Caco-2 (cell line): ENCODE results near the gene RFX2. TPM values are rescaled to one million over a fixed set of nuclear protein-coding genes. Genes with fewer than 3 reads are reported as not detected.

Experiments
- BruUV-seq: library from RNA; stranded (reverse); fragments of 400-500 nt; replicated peaks from 2 replicates; lab custom pipeline; 2021; lab: Mats Ljungman, UMichigan
- CTCF ChIA-PET: fragments of 300-600 bp; sonication (Branson Sonifier 250); formaldehyde crosslinking; loops from one replicate; lab custom pipeline; 2022; ENCODE audit warnings: antibody characterized with exemption; lab: Charles Lee
- POLR2A ChIA-PET: fragments of 300-600 bp; sonication (Branson Sonifier 250); formaldehyde crosslinking; loops from one replicate; lab custom pipeline; 2022; ENCODE audit warnings: antibody characterized with exemption; lab: Charles Lee
- DNase-seq, 2 experiments: peaks; one replicate each; pipeline versions ENCODE4 v3.0.0 to v3.0.0-alpha.2; 2020 to 2022
- H3K27me3 ChIP-seq: replicated peaks from 2 replicates; pipeline ENCODE4 v1.6.0; 2011; ENCODE audit warnings: low read length; ENCODE audit not compliant: control insufficient read depth, insufficient read depth
- H3K36me3 ChIP-seq: 2 replicates; pipeline ENCODE4 v1.5.1; 2011; ENCODE audit warnings: low read length; ENCODE audit not compliant: control insufficient read depth, insufficient read depth
- H3K4me1 ChIP-seq: fragments of 250-450 bp; sonication (Bioruptor Pico); 2 replicates; pipeline ENCODE4 v1.5.1; 2020; ENCODE audit warnings: mild to moderate bottlenecking
- H3K4me3 ChIP-seq: 2 replicates; pipeline ENCODE4 v1.5.1; 2011; ENCODE audit warnings: low read depth, mild to moderate bottlenecking, control low read depth, low read length
- H3K9me3 ChIP-seq: fragments of 250-450 bp; sonication (Bioruptor Pico); 2 replicates; pipeline ENCODE4 v1.5.1; 2020; ENCODE audit warnings: mild to moderate bottlenecking, moderate library complexity
- H3K27ac Mint-ChIP-seq: one replicate; pipeline ENCODE4 v1.8.0; 2022; ENCODE audit warnings: mixed read lengths; ENCODE audit not compliant: unreplicated experiment
- H3K27me3 Mint-ChIP-seq: one replicate; pipeline ENCODE4 v1.8.0; 2022; ENCODE audit warnings: mixed read lengths; ENCODE audit not compliant: insufficient read depth, unreplicated experiment
- H3K36me3 Mint-ChIP-seq: one replicate; pipeline ENCODE4 v1.8.0; 2022; ENCODE audit warnings: mild to moderate bottlenecking, mixed read lengths; ENCODE audit not compliant: insufficient read depth, unreplicated experiment
- H3K4me1 Mint-ChIP-seq: one replicate; pipeline ENCODE4 v1.8.0; 2022; ENCODE audit warnings: low read depth, mixed read lengths; ENCODE audit not compliant: unreplicated experiment
- H3K4me3 Mint-ChIP-seq: one replicate; pipeline ENCODE4 v1.8.0; 2022; ENCODE audit warnings: mild to moderate bottlenecking, moderate library complexity, mixed read lengths; ENCODE audit not compliant: unreplicated experiment
- H3K9me3 Mint-ChIP-seq: one replicate; pipeline ENCODE4 v1.8.0; 2022; ENCODE audit warnings: mixed read lengths; ENCODE audit not compliant: unreplicated experiment
- intact Hi-C: fragments of 100-400 bp; cut with micrococcal nuclease; formaldehyde crosslinking; loops from one replicate; pipeline ENCODE4 v1.10.0; 2022; ENCODE audit not compliant: unreplicated experiment
- total RNA-seq: library from RNA; stranded (reverse); gene quantifications from 2 replicates; pipeline ENCODE4 v1.2.3, GENCODE V29; 2022
- TF ChIP-seq, protein P1 (sequence below), 2 experiments: fragments of 200-600 bp in 1 of 2; IDR thresholded peaks; 1 replicate in 1 of 2; 2 replicates in 1 of 2; pipeline versions ENCODE4 v1.5.1 to v1.8.0; 2011 to 2022; ENCODE audit warnings: antibody characterized with exemption in 1 of 2, control low read depth in 1 of 2, inconsistent platforms in 1 of 2, low read depth in 1 of 2, low read length in 1 of 2, mild to moderate bottlenecking in 1 of 2, moderate library complexity in 1 of 2; ENCODE audit not compliant: insufficient read depth in 1 of 2, severe bottlenecking in 1 of 2, unreplicated experiment in 1 of 2

The RFX2 gene
- total RNA-seq, 1 experiment from 2014 or later = 9.3 TPM

DNA sequence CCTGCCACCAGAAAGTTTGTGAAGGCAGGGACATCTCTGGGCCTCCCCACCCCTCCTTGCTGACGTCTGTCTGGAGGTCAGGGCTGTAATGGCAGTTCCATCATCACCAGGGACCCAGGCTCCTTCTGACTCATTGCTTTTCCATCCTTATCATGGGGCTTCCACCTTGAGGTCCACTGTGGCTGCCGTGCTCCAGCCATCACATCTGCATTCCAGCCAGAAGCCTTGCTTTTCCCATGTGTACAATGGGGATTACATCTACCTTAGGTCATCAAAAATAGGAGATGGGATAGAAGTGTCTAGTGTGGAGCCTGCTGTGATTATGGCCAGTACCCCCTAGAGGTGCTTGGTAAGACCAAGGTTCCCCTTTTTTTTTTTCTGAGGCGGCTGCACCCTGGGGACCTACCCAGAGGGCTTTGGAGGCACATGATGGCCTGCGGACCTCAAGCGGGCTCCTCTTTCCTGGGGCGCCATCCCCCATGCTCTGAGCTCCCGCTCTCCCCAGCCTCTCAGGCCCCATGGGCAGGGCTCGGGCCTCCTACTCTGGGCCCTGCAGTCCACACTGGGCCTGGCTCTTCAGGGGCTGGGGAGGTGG lies 119.0 kb downstream of the RFX2 start:
- H3K36me3 Mint-ChIP-seq = no peaks in the 10 kb centered on the region
- peaks cover 15% of the 10 kb centered on the region for H3K4me1 Mint-ChIP-seq
- POLR2A ChIA-PET = no interaction called here
- H3K36me3 ChIP-seq = no peaks in the 10 kb centered on the region
- H3K9me3 Mint-ChIP-seq = no peaks in the 10 kb centered on the region
- no peak overlapping the region for H3K27ac Mint-ChIP-seq
- no peaks in the 10 kb centered on the region for H3K27me3 ChIP-seq
- no peak overlapping the region for H3K4me3 Mint-ChIP-seq
- no TSS peak for BruUV-seq
- CTCF ChIA-PET = no interaction called here
- DNase-seq = no peak
- H3K4me3 ChIP-seq = no peak overlapping the region
- no peaks in the 10 kb centered on the region for H3K9me3 ChIP-seq
- intact Hi-C loops = no loop called here
- peaks cover 13% of the 10 kb centered on the region for H3K4me1 ChIP-seq
- TF ChIP-seq, protein P1, sequence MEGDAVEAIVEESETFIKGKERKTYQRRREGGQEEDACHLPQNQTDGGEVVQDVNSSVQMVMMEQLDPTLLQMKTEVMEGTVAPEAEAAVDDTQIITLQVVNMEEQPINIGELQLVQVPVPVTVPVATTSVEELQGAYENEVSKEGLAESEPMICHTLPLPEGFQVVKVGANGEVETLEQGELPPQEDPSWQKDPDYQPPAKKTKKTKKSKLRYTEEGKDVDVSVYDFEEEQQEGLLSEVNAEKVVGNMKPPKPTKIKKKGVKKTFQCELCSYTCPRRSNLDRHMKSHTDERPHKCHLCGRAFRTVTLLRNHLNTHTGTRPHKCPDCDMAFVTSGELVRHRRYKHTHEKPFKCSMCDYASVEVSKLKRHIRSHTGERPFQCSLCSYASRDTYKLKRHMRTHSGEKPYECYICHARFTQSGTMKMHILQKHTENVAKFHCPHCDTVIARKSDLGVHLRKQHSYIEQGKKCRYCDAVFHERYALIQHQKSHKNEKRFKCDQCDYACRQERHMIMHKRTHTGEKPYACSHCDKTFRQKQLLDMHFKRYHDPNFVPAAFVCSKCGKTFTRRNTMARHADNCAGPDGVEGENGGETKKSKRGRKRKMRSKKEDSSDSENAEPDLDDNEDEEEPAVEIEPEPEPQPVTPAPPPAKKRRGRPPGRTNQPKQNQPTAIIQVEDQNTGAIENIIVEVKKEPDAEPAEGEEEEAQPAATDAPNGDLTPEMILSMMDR (IDR thresholded peaks at IDR 0.05; ENCODE audit: insufficient read depth in 1 of 2, low read depth in 1 of 2, low read length in 1 of 2, severe bottlenecking in 1 of 2, unreplicated experiment in 1 of 2) = no peak
- no peaks in the 10 kb centered on the region for H3K27me3 Mint-ChIP-seq

DNA sequence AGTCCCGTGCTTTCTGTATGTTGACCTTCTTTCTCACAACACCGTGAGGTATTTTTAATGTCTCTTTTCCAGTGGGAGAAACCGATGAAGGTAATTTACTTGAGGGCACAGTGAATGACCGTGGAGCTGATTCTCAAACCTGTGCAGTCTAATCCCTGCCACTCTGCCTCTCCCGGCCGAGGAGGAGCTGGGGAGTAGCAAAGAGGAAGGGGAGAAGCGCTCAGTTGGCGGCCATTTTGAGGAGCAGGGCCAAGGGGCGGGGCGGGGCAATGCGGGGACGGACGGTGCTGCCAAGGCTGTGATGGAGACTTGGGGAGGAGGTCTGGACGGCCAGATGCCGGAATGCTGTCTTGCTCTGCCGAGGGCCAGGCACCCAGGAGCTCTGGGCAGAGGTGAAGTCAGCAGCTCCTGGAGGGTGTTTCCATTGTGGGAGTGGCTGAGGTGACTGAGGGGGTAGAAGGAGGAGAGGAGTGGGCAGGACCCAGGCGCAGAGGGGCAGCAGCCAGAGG lies 120.0 kb downstream of the RFX2 start:
- H3K27ac Mint-ChIP-seq = no peak overlapping the region
- no peaks in the 10 kb centered on the region for H3K27me3 Mint-ChIP-seq
- TF ChIP-seq, protein P1 (IDR thresholded peaks at IDR 0.05; ENCODE audit: insufficient read depth in 1 of 2, low read depth in 1 of 2, low read length in 1 of 2, severe bottlenecking in 1 of 2, unreplicated experiment in 1 of 2) = no peak
- H3K9me3 ChIP-seq = no peaks in the 10 kb centered on the region
- no peaks in the 10 kb centered on the region for H3K9me3 Mint-ChIP-seq
- intact Hi-C loops = no loop called here
- no peaks in the 10 kb centered on the region for H3K36me3 ChIP-seq
- no TSS peak for BruUV-seq
- H3K4me1 ChIP-seq = peaks cover 13% of the 10 kb centered on the region
- ChIA-PET POLR2A (interaction anchor here (0.6 kb wide), 1 partner anchor 47 kb away, joined by 4 read pairs; no protein-coding TSS in a partner anchor), CTCF (interaction anchor here (0.7 to 4.1 kb wide), 3 partner anchors 32 to 417 kb away, joined by 3 to 44 read pairs (median 3); no protein-coding TSS in a partner anchor)
- H3K36me3 Mint-ChIP-seq = no peaks in the 10 kb centered on the region
- no peak for DNase-seq
- H3K4me3 Mint-ChIP-seq = no peak overlapping the region
- no peak overlapping the region for H3K4me3 ChIP-seq
- peaks cover 15% of the 10 kb centered on the region for H3K4me1 Mint-ChIP-seq
- no peaks in the 10 kb centered on the region for H3K27me3 ChIP-seq

DNA sequence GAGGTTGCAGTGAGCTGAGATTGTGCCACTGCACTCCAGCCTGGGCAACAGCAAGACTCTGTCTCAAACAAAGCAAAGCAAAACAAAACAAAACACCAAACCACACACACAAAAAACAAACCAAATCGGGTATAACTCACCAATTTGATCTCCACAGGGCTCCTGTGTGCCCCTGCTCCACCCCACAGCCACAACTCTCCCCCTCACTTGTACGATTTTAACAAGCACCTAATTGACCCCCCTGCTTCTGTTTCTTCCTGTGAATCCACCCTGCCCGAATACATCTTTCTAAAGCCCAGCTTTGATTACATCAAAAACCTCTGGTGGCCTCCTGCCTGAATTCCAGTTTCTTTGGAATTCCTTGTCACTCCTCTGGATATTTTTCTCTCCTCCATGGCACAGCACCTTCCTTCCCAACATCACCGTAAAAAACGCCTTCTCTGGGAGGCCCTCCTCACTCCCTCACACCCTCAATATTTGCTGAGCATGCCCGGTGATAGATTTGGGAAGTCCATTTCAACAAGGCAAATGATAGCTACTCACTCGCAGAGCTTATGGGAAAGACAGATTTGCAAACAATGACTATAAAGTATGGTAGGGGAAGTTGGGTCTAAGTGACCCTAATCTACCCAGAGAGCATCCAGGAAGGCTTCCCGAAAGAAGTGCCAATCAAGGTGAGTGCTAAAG lies 120.8 kb downstream of the RFX2 start:
- intact Hi-C loops = no loop called here
- DNase-seq = no peak
- Mint-ChIP-seq H3K4me3 (no peak overlapping the region), H3K9me3 (no peaks in the 10 kb centered on the region), H3K36me3 (no peaks in the 10 kb centered on the region), H3K27ac (no peak overlapping the region), H3K27me3 (no peaks in the 10 kb centered on the region), H3K4me1 (peaks cover 15% of the 10 kb centered on the region)
- Histone ChIP-seq H3K27me3 (no peaks in the 10 kb centered on the region), H3K9me3 (no peaks in the 10 kb centered on the region), H3K4me3 (no peak overlapping the region), H3K36me3 (no peaks in the 10 kb centered on the region), H3K4me1 (peaks cover 13% of the 10 kb centered on the region)
- POLR2A ChIA-PET = no interaction called here
- BruUV-seq = no TSS peak
- TF ChIP-seq, protein P1 (IDR thresholded peaks at IDR 0.05; ENCODE audit: insufficient read depth in 1 of 2, low read depth in 1 of 2, low read length in 1 of 2, severe bottlenecking in 1 of 2, unreplicated experiment in 1 of 2) = no peak
- CTCF ChIA-PET = interaction anchor here (3.1 to 4.1 kb wide), 2 partner anchors 33 to 59 kb away, joined by 22 to 44 read pairs; no protein-coding TSS in a partner anchor
